ENCODE measurements around the gene STK25. TPM values are rescaled to one million over a fixed set of nuclear protein-coding genes. Genes with fewer than 3 reads are reported as not detected.
"Not testable (repeated sequence)": the region's sequence is repeated elsewhere in the genome, so short reads cannot be mapped to it uniquely, and the experiment has no call there.

STK25 gene
- total RNA-seq, 1 experiment from 2014 or later: 171 TPM

GRCh38 chr2:241451840-241452506, 56.4 kb downstream of the STK25 start:
- no peaks in the 10 kb centered on the region for H3K4me1 ChIP-seq (ENCODE audit: insufficient read depth, low read length, poor library complexity, severe bottlenecking)
- TF ChIP-seq EZH2 (IDR thresholded peaks at IDR 0.05; ENCODE audit: borderline replicate concordance, low read depth, low read length, poor library complexity, severe bottlenecking) (no peak), CTCF (conservative IDR thresholded peaks at IDR 0.05; ENCODE audit: low read depth, low read length) (no peak)
- no peaks in the 10 kb centered on the region for H3K9me3 ChIP-seq (ENCODE audit: low read depth, low read length, poor library complexity, severe bottlenecking)
- intact Hi-C loops (cut with micrococcal nuclease; ENCODE audit: unreplicated experiment): no loop called here
- no peaks in the 10 kb centered on the region for H3K36me3 ChIP-seq (ENCODE audit: insufficient read depth, low read length, poor library complexity, severe bottlenecking)
- H3K27me3 ChIP-seq (replicated peaks; ENCODE audit: insufficient read depth, low read depth, low read length, poor library complexity): no peaks in the 10 kb centered on the region
- no peak for DNase-seq (ENCODE audit: low spot score)
- no peak overlapping the region for H3K4me3 ChIP-seq (ENCODE audit: low read depth, low read length, poor library complexity, severe bottlenecking)
- no TSS peak for BruUV-seq (replicated peaks)
- ChIA-PET CTCF (no interaction called here), POLR2A (ENCODE audit: low non-redundant PET) (no interaction called here)
- no peak overlapping the region for H3K27ac ChIP-seq (ENCODE audit: low read depth, low read length, poor library complexity, severe bottlenecking)

GRCh38 chr2:241450092-241450491, 58.3 kb downstream of the STK25 start:
- BruUV-seq (replicated peaks); H3K4me1 ChIP-seq (ENCODE audit: insufficient read depth, low read length, poor library complexity, severe bottlenecking); H3K27me3 ChIP-seq (replicated peaks; ENCODE audit: insufficient read depth, low read depth, low read length, poor library complexity); POLR2A ChIA-PET (ENCODE audit: low non-redundant PET); intact Hi-C loops (cut with micrococcal nuclease; ENCODE audit: unreplicated experiment); DNase-seq (ENCODE audit: low spot score); H3K9me3 ChIP-seq (ENCODE audit: low read depth, low read length, poor library complexity, severe bottlenecking); CTCF ChIA-PET; H3K36me3 ChIP-seq (ENCODE audit: insufficient read depth, low read length, poor library complexity, severe bottlenecking); H3K27ac ChIP-seq (ENCODE audit: low read depth, low read length, poor library complexity, severe bottlenecking); H3K4me3 ChIP-seq (ENCODE audit: low read depth, low read length, poor library complexity, severe bottlenecking): not testable (repeated sequence)

- Histone ChIP-seq H3K27me3 (replicated peaks; ENCODE audit: insufficient read depth, low read depth, low read length, poor library complexity) (no peaks in the 10 kb centered on the region), H3K27ac (ENCODE audit: low read depth, low read length, poor library complexity, severe bottlenecking) (no peak overlapping the region), H3K9me3 (ENCODE audit: low read depth, low read length, poor library complexity, severe bottlenecking) (no peaks in the 10 kb centered on the region), H3K4me1 (ENCODE audit: insufficient read depth, low read length, poor library complexity, severe bottlenecking) (no peaks in the 10 kb centered on the region), H3K36me3 (ENCODE audit: insufficient read depth, low read length, poor library complexity, severe bottlenecking) (peaks cover 17% of the 10 kb centered on the region), H3K4me3 (ENCODE audit: low read depth, low read length, poor library complexity, severe bottlenecking) (no peak overlapping the region)
- ChIA-PET POLR2A (ENCODE audit: low non-redundant PET) (no interaction called here), CTCF (no interaction called here)
- BruUV-seq (replicated peaks): no TSS peak
- no peak for DNase-seq (ENCODE audit: low spot score)
- intact Hi-C loops (cut with micrococcal nuclease; ENCODE audit: unreplicated experiment): no loop called here
- no peak for TF ChIP-seq EZH2 (IDR thresholded peaks at IDR 0.05; ENCODE audit: borderline replicate concordance, low read depth, low read length, poor library complexity, severe bottlenecking)
- TF ChIP-seq CTCF (conservative IDR thresholded peaks at IDR 0.05; ENCODE audit: low read depth, low read length): no peak
Measured at GRCh38 chr2:241445426-241445825, 63.0 kb downstream of the STK25 start.

All from A673 (cell line).